ENCODE measurements around the gene NBEAL2. TPM values are rescaled to one million over a fixed set of nuclear protein-coding genes. Genes with fewer than 3 reads are reported as not detected.

NBEAL2 gene
- total RNA-seq, 4 donors from 2014 or later, result 12.3 to 23.2 (median 20.4) TPM

DNA sequence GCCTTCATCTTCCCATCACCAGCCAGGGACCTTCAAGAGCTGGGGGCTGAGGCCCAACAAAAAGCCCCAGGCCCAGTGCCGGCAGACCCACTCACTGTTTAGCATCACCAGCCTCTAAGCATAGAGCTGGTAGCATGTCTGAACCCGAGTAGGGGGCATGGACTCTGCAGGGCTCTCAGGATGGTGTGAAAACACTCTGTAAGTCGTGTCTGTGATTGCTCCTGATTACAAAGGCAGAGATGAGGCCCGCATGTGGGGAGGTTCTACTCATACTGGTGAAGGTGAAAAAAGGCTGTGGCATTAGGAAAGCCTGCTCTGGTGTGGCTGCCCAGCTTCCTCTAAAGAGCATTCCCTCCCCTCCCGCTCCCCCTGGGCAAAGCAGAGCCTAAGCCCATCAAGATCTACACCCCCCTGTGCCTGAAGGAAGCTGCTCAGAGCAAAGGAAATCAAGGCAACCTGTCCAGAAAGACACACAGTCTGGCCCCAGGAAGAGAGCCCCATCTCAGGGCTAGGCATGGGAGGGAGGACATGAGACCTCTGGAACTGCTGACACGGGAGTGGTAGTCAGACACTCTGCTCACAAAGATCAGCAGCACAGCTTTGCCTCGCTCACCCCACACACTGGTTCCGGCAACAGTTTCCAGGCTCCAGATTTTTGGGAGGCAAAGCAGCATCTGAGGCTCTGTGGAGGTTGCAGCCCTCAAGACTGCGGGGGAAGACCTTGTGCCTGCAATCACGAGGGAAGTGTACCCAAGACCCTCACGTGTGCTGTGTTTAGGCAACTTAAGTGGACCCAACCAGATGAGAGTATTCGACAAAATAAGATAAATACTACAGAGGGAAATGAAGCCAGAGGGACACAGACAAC lies 39.7 kb upstream of the NBEAL2 start:
- peak overlapping the region in 3 of 4 donors; percentile 44 to 70 (median 52) for H3K27ac ChIP-seq
- H3K27me3 ChIP-seq, result no peaks in the 10 kb centered on the region
- no peak overlapping the region for H3K4me3 ChIP-seq
- no peak for TF ChIP-seq EP300 (IDR thresholded peaks at IDR 0.05)
- no peak for TF ChIP-seq POLR2AphosphoS5 (IDR thresholded peaks at IDR 0.05)
- TF ChIP-seq, protein P1, sequence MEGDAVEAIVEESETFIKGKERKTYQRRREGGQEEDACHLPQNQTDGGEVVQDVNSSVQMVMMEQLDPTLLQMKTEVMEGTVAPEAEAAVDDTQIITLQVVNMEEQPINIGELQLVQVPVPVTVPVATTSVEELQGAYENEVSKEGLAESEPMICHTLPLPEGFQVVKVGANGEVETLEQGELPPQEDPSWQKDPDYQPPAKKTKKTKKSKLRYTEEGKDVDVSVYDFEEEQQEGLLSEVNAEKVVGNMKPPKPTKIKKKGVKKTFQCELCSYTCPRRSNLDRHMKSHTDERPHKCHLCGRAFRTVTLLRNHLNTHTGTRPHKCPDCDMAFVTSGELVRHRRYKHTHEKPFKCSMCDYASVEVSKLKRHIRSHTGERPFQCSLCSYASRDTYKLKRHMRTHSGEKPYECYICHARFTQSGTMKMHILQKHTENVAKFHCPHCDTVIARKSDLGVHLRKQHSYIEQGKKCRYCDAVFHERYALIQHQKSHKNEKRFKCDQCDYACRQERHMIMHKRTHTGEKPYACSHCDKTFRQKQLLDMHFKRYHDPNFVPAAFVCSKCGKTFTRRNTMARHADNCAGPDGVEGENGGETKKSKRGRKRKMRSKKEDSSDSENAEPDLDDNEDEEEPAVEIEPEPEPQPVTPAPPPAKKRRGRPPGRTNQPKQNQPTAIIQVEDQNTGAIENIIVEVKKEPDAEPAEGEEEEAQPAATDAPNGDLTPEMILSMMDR (IDR thresholded peaks at IDR 0.05), result no peak
- no peak for TF ChIP-seq POLR2A (IDR thresholded peaks at IDR 0.05)
- WGBS, 2 donors (ENCODE audit: low coverage in 1 of 2), result 71 to 80% methylated on average over 1 to 5 of the region's 12 CpGs
- peaks cover 13 to 87% (median 34%) of the 10 kb centered on the region in 3 donors for H3K4me1 ChIP-seq
- H3K9me3 ChIP-seq, result no peaks in the 10 kb centered on the region
- H3K36me3 ChIP-seq, result peaks cover 0 to 23% of the 10 kb centered on the region in 2 donors
- ATAC-seq, result no peak

DNA sequence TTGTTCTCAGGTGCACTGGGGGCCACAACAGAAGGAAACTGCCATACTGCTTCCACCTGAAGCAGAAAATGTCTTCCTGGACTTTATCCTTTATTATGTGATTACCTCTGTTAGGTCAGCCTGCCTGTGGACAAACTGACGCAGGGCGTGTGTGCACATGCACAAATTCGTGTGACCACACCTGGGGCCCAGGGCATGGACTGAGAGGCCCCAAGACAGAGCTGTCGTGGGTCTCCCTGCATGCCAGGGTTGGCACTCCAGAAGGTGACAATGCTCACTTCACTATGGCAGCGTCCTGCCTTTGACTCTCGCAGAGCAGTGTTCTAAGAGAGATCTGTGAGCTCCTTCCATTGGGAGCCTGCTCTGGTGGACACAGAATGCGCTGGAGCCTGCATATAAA lies 37.4 kb upstream of the NBEAL2 start:
- peaks cover 8 to 84% (median 20%) of the 10 kb centered on the region in 3 donors for H3K4me1 ChIP-seq

DNA sequence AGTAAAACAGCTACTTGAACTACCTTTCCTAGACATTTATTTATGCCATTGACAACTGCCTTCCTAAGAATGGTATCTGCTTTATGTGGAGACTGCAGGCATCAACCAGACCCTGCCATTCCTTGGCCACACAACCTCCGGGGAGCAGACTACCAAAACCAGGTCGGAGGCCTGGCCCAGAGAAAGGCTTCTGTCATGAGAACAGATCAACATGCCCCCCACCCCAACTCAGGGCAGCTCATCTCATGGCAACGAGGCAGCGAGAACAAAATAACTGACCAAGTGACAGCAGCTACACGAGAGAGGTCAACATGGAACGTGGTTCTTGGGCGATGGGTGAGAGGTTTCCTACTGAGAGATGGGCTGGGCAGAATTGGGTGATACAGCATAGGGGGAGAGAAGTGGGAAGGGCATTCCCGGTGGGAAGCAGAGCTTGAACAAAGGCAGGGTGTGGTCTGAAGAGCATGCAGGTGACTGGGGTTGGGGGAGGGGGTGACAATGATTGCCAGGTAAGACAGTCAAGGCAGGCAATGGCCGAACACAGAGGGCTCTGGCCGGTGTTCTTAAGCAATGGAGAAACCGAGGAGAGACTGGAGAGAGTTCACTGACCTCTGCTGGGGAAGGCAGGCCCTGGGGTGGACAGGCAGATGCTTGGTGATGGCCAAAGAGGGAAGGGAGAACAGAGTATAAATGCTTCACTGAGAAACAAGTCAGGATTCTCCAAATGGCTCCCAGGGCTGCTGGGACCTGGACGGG lies 36.8 kb upstream of the NBEAL2 start:
- 80 to 82% methylated on average over 6 to 12 of the region's 12 CpGs for WGBS, 2 donors (ENCODE audit: low coverage in 1 of 2)
- Histone ChIP-seq H3K9me3 (no peaks in the 10 kb centered on the region), H3K4me1 (peaks cover 8 to 84% (median 26%) of the 10 kb centered on the region in 3 donors), H3K27ac (peak overlapping the region in 2 of 4 donors; percentile 24 to 53), H3K27me3 (no peaks in the 10 kb centered on the region), H3K36me3 (peaks cover 0 to 23% of the 10 kb centered on the region in 2 donors), H3K4me3 (no peak overlapping the region)
- TF ChIP-seq EP300 (IDR thresholded peaks at IDR 0.05) (no peak), POLR2AphosphoS5 (IDR thresholded peaks at IDR 0.05) (no peak), POLR2A (IDR thresholded peaks at IDR 0.05) (no peak)
- TF ChIP-seq, protein P1 (IDR thresholded peaks at IDR 0.05), result no peak
- no peak for ATAC-seq

More for the DNA sequence above, 37.4 kb upstream of the NBEAL2 start:
- Histone ChIP-seq H3K27ac (no peak overlapping the region), H3K4me3 (no peak overlapping the region), H3K9me3 (no peaks in the 10 kb centered on the region), H3K36me3 (peaks cover 0 to 23% of the 10 kb centered on the region in 2 donors), H3K27me3 (no peaks in the 10 kb centered on the region)
- WGBS, 2 donors (ENCODE audit: low coverage in 1 of 2), result 83% methylated on average over 1 of the region's 7 CpGs; no CpG with 5 or more reads in 1 of the 2 donors
- TF ChIP-seq POLR2A (IDR thresholded peaks at IDR 0.05) (no peak), EP300 (IDR thresholded peaks at IDR 0.05) (no peak), POLR2AphosphoS5 (IDR thresholded peaks at IDR 0.05) (no peak)
- TF ChIP-seq, protein P1 (IDR thresholded peaks at IDR 0.05), result no peak
- ATAC-seq, result no peak

DNA sequence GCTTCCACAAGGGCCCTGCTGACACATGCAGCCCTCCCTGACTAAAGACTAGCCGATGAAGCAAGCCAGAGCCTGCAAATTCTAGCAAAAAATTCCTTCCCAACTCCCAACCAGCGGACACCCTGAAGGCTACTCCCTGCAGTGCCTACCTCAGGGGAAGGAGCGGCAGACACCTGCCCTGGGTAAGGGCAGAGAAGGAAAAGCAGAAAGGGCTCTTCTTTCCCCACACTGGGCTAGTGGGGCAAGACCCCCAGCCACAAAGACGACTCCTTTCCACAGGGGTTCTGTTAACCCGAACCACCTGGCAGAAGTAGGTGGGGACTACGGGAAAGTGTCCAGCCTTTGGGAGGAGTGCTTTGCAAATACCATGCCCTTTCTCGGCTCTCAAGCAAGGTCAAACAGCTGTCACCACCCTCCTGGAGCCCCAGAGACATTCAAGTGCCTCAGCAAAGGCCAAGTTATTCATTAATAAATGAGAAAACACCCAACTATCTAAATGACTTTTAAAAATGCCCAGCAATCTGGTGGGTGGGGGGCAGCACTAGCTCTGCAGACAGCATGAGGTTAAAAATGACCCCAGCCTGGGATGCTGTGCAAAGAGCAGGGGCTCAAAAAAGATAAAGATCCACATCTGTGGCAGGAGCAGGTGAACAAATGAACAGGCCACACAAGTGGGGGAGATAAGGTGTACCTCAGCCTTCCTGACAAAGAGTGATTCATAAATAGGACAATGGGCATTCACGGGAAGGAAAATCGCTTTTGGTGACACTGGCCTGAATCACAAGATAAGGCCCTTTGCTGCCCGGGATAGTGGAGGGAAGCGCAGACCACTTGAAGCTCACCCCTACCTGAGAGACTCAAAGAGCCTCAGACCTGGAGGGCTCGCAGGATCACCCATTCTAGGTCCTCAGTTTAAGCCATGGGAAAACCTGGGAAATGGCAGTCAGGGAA lies 36.0 kb upstream of the NBEAL2 start:
- peak overlapping the region; percentile 5 to 53 (median 26) for H3K27ac ChIP-seq
- peaks cover 9 to 84% (median 35%) of the 10 kb centered on the region in 3 donors for H3K4me1 ChIP-seq
- no peak for TF ChIP-seq POLR2A (IDR thresholded peaks at IDR 0.05)
- no peak for TF ChIP-seq EP300 (IDR thresholded peaks at IDR 0.05)
- TF ChIP-seq POLR2AphosphoS5 (IDR thresholded peaks at IDR 0.05), result no peak
- TF ChIP-seq, protein P1 (IDR thresholded peaks at IDR 0.05), result no peak
- peaks cover 0 to 26% of the 10 kb centered on the region in 2 donors for H3K36me3 ChIP-seq
- H3K4me3 ChIP-seq, result no peak overlapping the region
- 35 to 70% methylated on average over 4 to 6 of the region's 12 CpGs for WGBS, 2 donors (ENCODE audit: low coverage in 1 of 2)
- no peaks in the 10 kb centered on the region for H3K9me3 ChIP-seq
- no peak for ATAC-seq
- no peaks in the 10 kb centered on the region for H3K27me3 ChIP-seq
